Transverse colon (tissue), 3 donors: ENCODE measurements around the gene RASA4B.

Source experiments
- CTCF ChIP-seq, 5 experiments: fragments of 200-600 bp in 3 of 5; fragments of 450-650 bp in 2 of 5; sonication (generic) in 3 of 5; IDR thresholded peaks; 1 replicate in 2 of 5; 2 replicates in 3 of 5; pipeline ENCODE4 v1.5.1; 2016 to 2017; ENCODE audit warnings: antibody characterized with exemption in 5 of 5, inconsistent platforms in 3 of 5, mild to moderate bottlenecking in 2 of 5, moderate library complexity in 1 of 5
- EP300 ChIP-seq: sonication (generic); formaldehyde crosslinking; IDR thresholded peaks from one replicate; pipeline ENCODE4 v1.6.1; 2017; ENCODE audit warnings: antibody characterized with exemption, low read depth

GRCh38 chr7:102450242-102450641 is 67.3 kb downstream of the RASA4B start:
- peak in 1 of 5 experiments; percentile 8 for TF ChIP-seq CTCF (IDR thresholded peaks at IDR 0.05)
- no peak for TF ChIP-seq EP300
